ENCODE measurements around the gene TIPRL. TPM values are rescaled to one million over a fixed set of nuclear protein-coding genes. Genes with fewer than 3 reads are reported as not detected.

Gene TIPRL
- total RNA-seq, 1 donor from 2014 or later: 38.7 TPM

Small RNAs within 50 kb of the gene (small RNA-seq; reads per million reads assigned to genes)
- not detected for gene AL021397.1 (ENCODE audit: low replicate concordance)

Other genes starting within 250 kb of the TIPRL start
- 150 TPM for gene DCAF6, start 242.3 kb upstream of the TIPRL start, total RNA-seq
- gene MPC2, start 241.9 kb upstream of the TIPRL start, total RNA-seq: 49.4 TPM
- gene GPR161, start 42.0 kb upstream of the TIPRL start, total RNA-seq: 10.1 TPM
- 40.3 TPM for gene SFT2D2, start 47.0 kb downstream of the TIPRL start, total RNA-seq
- 1.2 TPM for gene TBX19, start 101.9 kb downstream of the TIPRL start, total RNA-seq